ENCODE results near the gene SMIM15. TPM values are rescaled to one million over a fixed set of nuclear protein-coding genes. Genes with fewer than 3 reads are reported as not detected.

The SMIM15 gene
- total and polyA plus RNA-seq, 2 of the 13 experiments (the other 11 are each of a cell fraction or from before 2014, with no cell fraction given), result 12.7 to 58.2 TPM

DNA sequence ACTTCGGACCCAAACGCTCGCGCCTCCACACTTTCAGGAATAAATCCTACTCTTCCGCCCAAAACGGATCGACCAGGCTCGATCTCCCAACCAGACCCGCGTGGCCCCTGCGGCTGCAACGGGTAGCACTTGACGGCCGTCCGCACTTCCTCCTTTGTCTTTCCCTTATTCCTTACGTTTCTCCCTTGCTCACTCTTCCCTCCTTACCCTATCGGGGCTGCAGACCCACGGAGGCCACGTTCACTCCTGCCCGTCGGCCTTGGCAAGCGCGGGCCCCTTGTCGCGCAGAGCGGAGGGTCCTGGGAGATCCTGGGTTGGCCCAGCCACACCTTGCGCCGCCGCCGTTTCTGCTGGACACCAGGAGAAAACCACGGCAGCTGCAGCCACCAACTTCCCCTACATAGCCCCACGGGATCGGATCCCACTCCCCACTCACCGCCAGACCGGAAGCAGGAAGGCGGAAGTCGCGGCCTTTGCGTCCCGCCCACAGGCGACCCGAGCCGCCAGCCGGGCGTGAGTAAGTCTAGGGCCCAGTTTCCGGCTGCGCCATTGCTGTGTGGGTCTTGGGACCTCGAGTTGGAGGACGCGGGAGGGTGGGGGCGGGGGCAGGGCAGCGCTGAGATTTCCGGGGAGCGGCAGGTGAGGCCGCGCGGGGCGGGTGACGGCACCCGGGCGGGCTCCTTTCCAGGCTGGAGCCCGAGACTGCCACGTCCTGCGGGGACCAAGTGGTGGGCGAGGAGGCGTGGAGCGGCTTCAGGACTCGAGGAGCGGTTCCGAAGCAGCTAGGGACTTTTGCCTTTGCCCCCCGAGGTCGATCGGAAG lies at the start of gene SMIM15 (continued):
- TF ChIP-seq, protein P1, sequence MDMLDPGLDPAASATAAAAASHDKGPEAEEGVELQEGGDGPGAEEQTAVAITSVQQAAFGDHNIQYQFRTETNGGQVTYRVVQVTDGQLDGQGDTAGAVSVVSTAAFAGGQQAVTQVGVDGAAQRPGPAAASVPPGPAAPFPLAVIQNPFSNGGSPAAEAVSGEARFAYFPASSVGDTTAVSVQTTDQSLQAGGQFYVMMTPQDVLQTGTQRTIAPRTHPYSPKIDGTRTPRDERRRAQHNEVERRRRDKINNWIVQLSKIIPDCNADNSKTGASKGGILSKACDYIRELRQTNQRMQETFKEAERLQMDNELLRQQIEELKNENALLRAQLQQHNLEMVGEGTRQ (IDR thresholded peaks at IDR 0.05; ENCODE audit: low read depth, low read length), result no peak
- TF ChIP-seq, protein P1 (CRISPR knock-in tag; IDR thresholded peaks at IDR 0.05; ENCODE audit: borderline replicate concordance), result no peak
- TF ChIP-seq ZSCAN20 (CRISPR knock-in tag; IDR thresholded peaks at IDR 0.05; ENCODE audit: borderline replicate concordance) (peak; percentile 26; the same call in 1 of the 2 replicates), HMG20B (CRISPR knock-in tag; conservative IDR thresholded peaks at IDR 0.05) (no peak), ZNF773 (CRISPR knock-in tag; IDR thresholded peaks at IDR 0.05; ENCODE audit: borderline replicate concordance) (peak; percentile 12; the same call in 1 of the 2 replicates), ZNF746 (CRISPR knock-in tag; IDR thresholded peaks at IDR 0.05) (peak; percentile 32; the same call in 1 of the 2 replicates), ZNF839 (CRISPR knock-in tag; IDR thresholded peaks at IDR 0.05; ENCODE audit: borderline replicate concordance) (no peak), ZNF75D (CRISPR knock-in tag; IDR thresholded peaks at IDR 0.05; ENCODE audit: borderline replicate concordance) (no peak), POLR2AphosphoS5 (IDR thresholded peaks at IDR 0.05; ENCODE audit: low read depth, low read length) (peak; percentile 95), SRSF9 (IDR thresholded peaks at IDR 0.05; ENCODE audit: borderline replicate concordance, insufficient read depth, low read depth, low read length, poor library complexity, severe bottlenecking) (no peak), FOXO1 (CRISPR knock-in tag; IDR thresholded peaks at IDR 0.05) (no peak), ELF3 (CRISPR knock-in tag; IDR thresholded peaks at IDR 0.05) (peak; percentile 95), SP4 (CRISPR knock-in tag; IDR thresholded peaks at IDR 0.05) (peak; percentile 58), ZEB1 (IDR thresholded peaks at IDR 0.05; ENCODE audit: insufficient replicate concordance, low read depth) (peak; percentile 21), ZNF782 (CRISPR knock-in tag; IDR thresholded peaks at IDR 0.05; ENCODE audit: borderline replicate concordance) (no peak; the same call in none of the 2 replicates)
- TF ChIP-seq, protein P2, sequence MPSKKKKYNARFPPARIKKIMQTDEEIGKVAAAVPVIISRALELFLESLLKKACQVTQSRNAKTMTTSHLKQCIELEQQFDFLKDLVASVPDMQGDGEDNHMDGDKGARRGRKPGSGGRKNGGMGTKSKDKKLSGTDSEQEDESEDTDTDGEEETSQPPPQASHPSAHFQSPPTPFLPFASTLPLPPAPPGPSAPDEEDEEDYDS (CRISPR knock-in tag; IDR thresholded peaks at IDR 0.05), result peak; percentile 63; the same call in 1 of the 2 replicates
- TF ChIP-seq, protein P3, sequence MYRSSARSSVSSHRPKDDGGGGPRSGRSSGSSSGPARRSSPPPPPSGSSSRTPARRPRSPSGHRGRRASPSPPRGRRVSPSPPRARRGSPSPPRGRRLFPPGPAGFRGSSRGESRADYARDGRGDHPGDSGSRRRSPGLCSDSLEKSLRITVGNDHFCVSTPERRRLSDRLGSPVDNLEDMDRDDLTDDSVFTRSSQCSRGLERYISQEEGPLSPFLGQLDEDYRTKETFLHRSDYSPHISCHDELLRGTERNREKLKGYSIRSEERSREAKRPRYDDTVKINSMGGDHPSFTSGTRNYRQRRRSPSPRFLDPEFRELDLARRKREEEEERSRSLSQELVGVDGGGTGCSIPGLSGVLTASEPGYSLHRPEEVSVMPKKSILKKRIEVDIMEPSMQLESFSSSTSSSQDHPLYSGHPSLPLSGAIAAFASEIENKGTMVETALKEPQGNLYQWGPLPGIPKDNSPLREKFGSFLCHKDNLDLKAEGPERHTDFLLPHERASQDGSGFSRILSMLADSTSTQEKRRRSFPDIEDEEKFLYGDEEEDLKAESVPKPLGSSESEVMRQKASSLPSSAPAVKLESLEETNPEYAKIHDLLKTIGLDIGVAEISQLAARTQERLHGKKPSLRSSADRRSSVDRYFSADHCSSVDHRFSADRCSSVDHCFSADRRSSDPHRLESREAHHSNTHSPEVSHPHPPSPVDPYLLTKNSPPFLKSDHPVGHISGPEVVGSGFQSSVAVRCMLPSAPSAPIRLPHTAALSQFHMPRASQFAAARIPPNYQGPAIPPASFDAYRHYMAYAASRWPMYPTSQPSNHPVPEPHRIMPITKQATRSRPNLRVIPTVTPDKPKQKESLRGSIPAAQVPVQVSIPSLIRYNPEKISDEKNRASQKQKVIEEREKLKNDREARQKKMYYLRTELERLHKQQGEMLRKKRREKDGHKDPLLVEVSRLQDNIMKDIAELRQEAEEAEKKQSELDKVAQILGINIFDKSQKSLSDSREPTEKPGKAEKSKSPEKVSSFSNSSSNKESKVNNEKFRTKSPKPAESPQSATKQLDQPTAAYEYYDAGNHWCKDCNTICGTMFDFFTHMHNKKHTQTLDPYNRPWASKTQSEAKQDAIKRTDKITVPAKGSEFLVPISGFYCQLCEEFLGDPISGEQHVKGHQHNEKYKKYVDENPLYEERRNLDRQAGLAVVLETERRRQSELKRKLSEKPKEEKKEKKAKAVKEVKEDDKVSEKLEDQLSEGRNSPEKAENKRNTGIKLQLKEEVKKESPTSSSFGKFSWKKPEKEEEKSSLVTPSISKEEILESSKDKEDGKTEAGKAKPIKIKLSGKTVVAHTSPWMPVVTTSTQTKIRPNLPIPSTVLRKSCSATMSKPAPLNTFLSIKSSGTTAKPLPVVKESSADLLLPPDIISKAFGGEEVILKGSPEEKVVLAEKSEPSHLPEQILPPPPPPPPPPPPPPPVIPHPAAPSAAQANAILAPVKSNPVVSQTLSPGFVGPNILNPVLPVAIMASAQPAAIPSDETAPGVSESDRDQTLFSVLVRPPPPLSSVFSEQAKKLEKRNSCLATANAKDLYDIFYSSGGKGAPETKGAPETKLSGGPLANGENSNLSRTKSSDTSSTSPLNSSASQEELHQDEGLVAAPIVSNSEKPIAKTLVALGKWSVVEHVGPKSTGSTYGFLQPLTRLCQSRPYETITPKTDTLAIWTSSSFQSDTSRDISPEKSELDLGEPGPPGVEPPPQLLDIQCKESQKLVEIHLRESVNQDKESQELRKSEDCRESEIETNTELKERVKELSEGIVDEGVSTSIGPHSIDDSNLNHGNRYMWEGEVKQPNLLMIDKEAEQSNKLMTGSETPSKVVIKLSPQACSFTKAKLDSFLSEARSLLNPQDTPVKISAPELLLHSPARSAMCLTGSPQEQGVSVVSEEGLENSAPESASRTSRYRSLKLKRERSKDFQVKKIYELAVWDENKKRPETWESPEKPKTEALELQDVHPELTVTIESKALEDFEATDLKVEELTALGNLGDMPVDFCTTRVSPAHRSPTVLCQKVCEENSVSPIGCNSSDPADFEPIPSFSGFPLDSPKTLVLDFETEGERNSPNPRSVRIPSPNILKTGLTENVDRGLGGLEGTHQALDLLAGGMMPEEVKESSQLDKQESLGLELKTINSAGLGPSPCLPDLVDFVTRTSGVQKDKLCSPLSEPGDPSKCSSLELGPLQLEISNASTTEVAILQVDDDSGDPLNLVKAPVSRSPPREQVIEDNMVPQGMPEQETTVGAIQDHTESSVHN (CRISPR knock-in tag; IDR thresholded peaks at IDR 0.05), result no peak
